Parathyroid adenoma (tissue), 2 donors: ENCODE data around the gene GALNTL6.

Source experiments
- H2AFZ ChIP-seq: fragments of 300-600 bp; sonication (generic); one replicate; pipeline ENCODE4 v1.7.0; 2017; ENCODE audit warnings: antibody characterized with exemption, mild to moderate bottlenecking
- H3K27ac ChIP-seq: fragments of 300-600 bp; sonication (generic); one replicate; pipeline ENCODE4 v1.7.0; 2017
- H3K27me3 ChIP-seq: fragments of 300-600 bp; sonication (generic); one replicate; pipeline ENCODE4 v1.7.0; 2017; ENCODE audit warnings: low read length; ENCODE audit not compliant: control insufficient read depth, insufficient read depth
- H3K36me3 ChIP-seq: fragments of 300-600 bp; sonication (generic); one replicate; pipeline ENCODE4 v1.7.0; 2017; ENCODE audit warnings: low read length; ENCODE audit not compliant: control insufficient read depth, insufficient read depth
- H3K4me1 ChIP-seq: fragments of 300-600 bp; sonication (generic); one replicate; pipeline ENCODE4 v1.7.0; 2017; ENCODE audit warnings: control low read depth
- H3K4me2 ChIP-seq: fragments of 300-600 bp; sonication (generic); one replicate; pipeline ENCODE4 v1.7.0; 2017; ENCODE audit warnings: low read length
- H3K4me3 ChIP-seq: fragments of 300-600 bp; sonication (generic); one replicate; pipeline ENCODE4 v1.7.0; 2017; ENCODE audit warnings: low read depth, low read length
- H3K79me2 ChIP-seq: fragments of 300-600 bp; sonication (generic); one replicate; pipeline ENCODE4 v1.7.0; 2017; ENCODE audit warnings: control low read depth
- H3K9ac ChIP-seq: fragments of 300-600 bp; sonication (generic); one replicate; pipeline ENCODE4 v1.7.0; 2017; ENCODE audit warnings: mild to moderate bottlenecking
- H3K9me3 ChIP-seq: fragments of 300-600 bp; sonication (generic); one replicate; pipeline ENCODE4 v1.7.0; 2017; ENCODE audit warnings: low read length; ENCODE audit not compliant: control insufficient read depth
- CTCF ChIP-seq: fragments of 300-600 bp; sonication (generic); IDR thresholded peaks from one replicate; pipeline ENCODE4 v1.7.0; 2017; ENCODE audit warnings: antibody characterized with exemption, mild to moderate bottlenecking
- donor health status: primary hyperparathyroidism.

GALNTL6 gene

GRCh38 chr4:173076903-173077634, 1263.9 kb downstream of the GALNTL6 start:
- H3K36me3 ChIP-seq: no peaks in the 10 kb centered on the region
- H3K4me3 ChIP-seq: no peak overlapping the region
- H3K9ac ChIP-seq: no peak overlapping the region
- H3K9me3 ChIP-seq: no peaks in the 10 kb centered on the region
- H2AFZ ChIP-seq: no peak overlapping the region
- no peaks in the 10 kb centered on the region for H3K4me1 ChIP-seq
- TF ChIP-seq CTCF: no peak
- H3K27me3 ChIP-seq: no peaks in the 10 kb centered on the region
- H3K79me2 ChIP-seq: no peaks in the 10 kb centered on the region
- no peak overlapping the region for H3K4me2 ChIP-seq
- H3K27ac ChIP-seq: no peak overlapping the region

- Histone ChIP-seq H3K79me2 (no peaks in the 10 kb centered on the region), H3K27me3 (no peaks in the 10 kb centered on the region), H3K36me3 (no peaks in the 10 kb centered on the region), H3K4me2 (no peak overlapping the region), H3K27ac (no peak overlapping the region), H3K4me3 (no peak overlapping the region), H3K4me1 (no peaks in the 10 kb centered on the region), H2AFZ (no peak overlapping the region), H3K9me3 (no peaks in the 10 kb centered on the region), H3K9ac (no peak overlapping the region)
- no peak for TF ChIP-seq CTCF
Observed at GRCh38 chr4:173088144-173088543, 1274.9 kb downstream of the GALNTL6 start.
